Sigmoid colon (tissue), 7 donors: Measurements from ENCODE around the gene CEP112. TPM values are rescaled to one million over a fixed set of nuclear protein-coding genes. Genes with fewer than 3 reads are reported as not detected.

ENCODE experiments used
- DNase-seq: peaks from one replicate; pipeline ENCODE4 v3.0.0-alpha.2; 2019
- H3K27ac ChIP-seq, 4 donors: fragments of 200-600 bp; sonication (generic); one replicate each; pipeline ENCODE4 v1.5.1; 2016 to 2019; ENCODE audit warnings: mild to moderate bottlenecking in 1 of 4
- H3K27me3 ChIP-seq, 3 donors: fragments of 200-600 bp; sonication (generic); one replicate each; pipeline ENCODE4 v1.5.1; 2019; ENCODE audit warnings: mild to moderate bottlenecking in 1 of 3
- H3K36me3 ChIP-seq, 4 donors: fragments of 200-600 bp; sonication (generic); one replicate each; pipeline ENCODE4 v1.5.1; 2016 to 2019
- H3K4me1 ChIP-seq, 4 donors: fragments of 200-600 bp; sonication (generic); one replicate each; pipeline ENCODE4 v1.5.1; 2017 to 2019
- H3K4me3 ChIP-seq, 4 donors: fragments of 200-600 bp; sonication (generic); one replicate each; pipeline ENCODE4 v1.5.1; 2017 to 2019; ENCODE audit warnings: mild to moderate bottlenecking in 2 of 4, moderate library complexity in 1 of 4
- H3K9me3 ChIP-seq, 4 donors: fragments of 200-600 bp in 3 of 4; sonication (generic) in 3 of 4; one replicate each; pipeline versions ENCODE4 v1.5.1 to v1.6.1; 2013 to 2019
- EP300 ChIP-seq, 4 donors: sonication (generic); formaldehyde crosslinking; IDR thresholded peaks; one replicate each; pipeline ENCODE4 v1.6.1; 2017; ENCODE audit warnings: antibody characterized with exemption in 4 of 4
- POLR2A ChIP-seq, 2 donors: fragments of 450-650 bp; IDR thresholded peaks; one replicate each; pipeline ENCODE4 v1.6.1; 2016; ENCODE audit warnings: antibody characterized with exemption in 2 of 2, mild to moderate bottlenecking in 2 of 2, moderate library complexity in 2 of 2
- POLR2AphosphoS5 ChIP-seq, 4 donors: sonication (generic); formaldehyde crosslinking; IDR thresholded peaks; one replicate each; pipeline ENCODE4 v1.6.1; 2017; ENCODE audit warnings: antibody characterized with exemption in 4 of 4
- WGBS, 2 donors: extraction: QIAGEN DNeasy Blood & Tissue Kit; methylation state at CpG; one replicate each; pipeline ENCODE4 v1.1.7; 2013; 5-methylcytosine and 5-hydroxymethylcytosine counted together
- intact Hi-C: fragments of 100-400 bp; cut with DNase I; formaldehyde crosslinking; loops from one replicate; pipeline ENCODE4 v1.15.1; 2023
- polyA plus RNA-seq, 3 donors: library from polyadenylated mRNA; stranded (reverse); fragments of 200-250 nt; gene quantifications; one replicate each; pipeline ENCODE4 v1.2.3, GENCODE V29; 2013
- total RNA-seq, 4 donors: library from RNA; depleted of rRNA; stranded (reverse); fragments of >200 nt; gene quantifications; one replicate each; pipeline ENCODE4 v1.1.0, GENCODE V29; 2016
- TF ChIP-seq, protein P1 (sequence below), 4 experiments: fragments of 450-650 bp in 3 of 4; fragments of 200-600 bp in 1 of 4; IDR thresholded peaks; one replicate each; pipeline ENCODE4 v1.5.1; 2016 to 2019; ENCODE audit warnings: antibody characterized with exemption in 4 of 4, mild to moderate bottlenecking in 3 of 4, moderate library complexity in 2 of 4
- donor health status: healthy with polysubstance abuse.
- donor health status: Bipolar disorder and iron deficiency.
- donor health status: healthy.

Gene CEP112
- total and polyA plus RNA-seq, 7 donors: 0.92 to 29.1 (median 15.1) TPM

DNA sequence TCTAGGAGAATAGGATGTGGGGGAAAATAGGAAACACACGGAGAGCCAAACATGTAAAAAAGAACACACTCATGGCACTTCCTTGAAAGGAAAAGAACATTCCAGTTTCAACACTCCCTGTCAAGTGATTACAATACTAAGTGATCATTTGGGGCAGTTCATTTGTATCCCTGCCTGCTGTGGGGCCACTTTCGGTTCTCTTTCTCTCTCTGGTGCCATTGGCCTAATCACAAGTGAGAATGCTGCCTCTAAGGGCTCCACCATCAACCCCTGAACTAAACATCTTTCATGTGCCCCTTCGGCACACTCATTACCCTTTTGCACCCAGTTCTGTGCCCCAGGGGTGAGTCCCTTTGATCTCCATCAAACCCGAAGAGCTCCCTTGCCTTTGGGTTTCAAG, 197.3 kb downstream of the CEP112 start:
- 95 to 96% methylated on average over 4 of the region's 4 CpGs for WGBS, 2 donors

DNA sequence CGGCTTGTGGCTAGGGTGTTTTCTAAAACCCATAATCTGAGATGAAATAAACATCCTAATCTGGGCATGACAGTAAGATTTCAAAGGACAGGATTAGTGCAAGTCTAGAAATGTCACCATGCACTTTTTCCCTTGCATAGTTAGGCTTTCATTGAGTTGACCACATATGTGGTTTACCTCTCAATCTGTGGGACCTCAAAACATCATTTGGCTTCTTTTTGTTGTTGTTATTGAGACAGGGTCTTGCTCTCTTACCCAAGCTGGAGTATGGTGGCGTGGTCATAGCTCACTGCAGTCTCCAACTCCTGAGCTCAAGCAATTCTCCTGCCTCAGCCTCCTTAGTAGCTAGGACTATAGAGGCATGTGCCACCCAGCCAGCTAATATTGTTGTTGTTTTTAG, 197.8 kb downstream of the CEP112 start:
- intact Hi-C loops: no loop called here
- WGBS, 2 donors: 83 to 90% methylated on average over 2 of the region's 2 CpGs
- TF ChIP-seq EP300 (IDR thresholded peaks at IDR 0.05): no peak
- TF ChIP-seq POLR2AphosphoS5 (IDR thresholded peaks at IDR 0.05): no peak
- TF ChIP-seq POLR2A (IDR thresholded peaks at IDR 0.05): no peak
- TF ChIP-seq, protein P1, sequence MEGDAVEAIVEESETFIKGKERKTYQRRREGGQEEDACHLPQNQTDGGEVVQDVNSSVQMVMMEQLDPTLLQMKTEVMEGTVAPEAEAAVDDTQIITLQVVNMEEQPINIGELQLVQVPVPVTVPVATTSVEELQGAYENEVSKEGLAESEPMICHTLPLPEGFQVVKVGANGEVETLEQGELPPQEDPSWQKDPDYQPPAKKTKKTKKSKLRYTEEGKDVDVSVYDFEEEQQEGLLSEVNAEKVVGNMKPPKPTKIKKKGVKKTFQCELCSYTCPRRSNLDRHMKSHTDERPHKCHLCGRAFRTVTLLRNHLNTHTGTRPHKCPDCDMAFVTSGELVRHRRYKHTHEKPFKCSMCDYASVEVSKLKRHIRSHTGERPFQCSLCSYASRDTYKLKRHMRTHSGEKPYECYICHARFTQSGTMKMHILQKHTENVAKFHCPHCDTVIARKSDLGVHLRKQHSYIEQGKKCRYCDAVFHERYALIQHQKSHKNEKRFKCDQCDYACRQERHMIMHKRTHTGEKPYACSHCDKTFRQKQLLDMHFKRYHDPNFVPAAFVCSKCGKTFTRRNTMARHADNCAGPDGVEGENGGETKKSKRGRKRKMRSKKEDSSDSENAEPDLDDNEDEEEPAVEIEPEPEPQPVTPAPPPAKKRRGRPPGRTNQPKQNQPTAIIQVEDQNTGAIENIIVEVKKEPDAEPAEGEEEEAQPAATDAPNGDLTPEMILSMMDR (IDR thresholded peaks at IDR 0.05): no peak
- Histone ChIP-seq H3K4me3 (no peak overlapping the region), H3K27ac (no peak overlapping the region), H3K27me3 (no peaks in the 10 kb centered on the region), H3K36me3 (no peaks in the 10 kb centered on the region), H3K9me3 (no peaks in the 10 kb centered on the region), H3K4me1 (no peaks in the 10 kb centered on the region)
- DNase-seq: no peak

More for the DNA sequence above, 197.3 kb downstream of the CEP112 start:
- no peak for DNase-seq
- no peaks in the 10 kb centered on the region for H3K36me3 ChIP-seq
- TF ChIP-seq POLR2AphosphoS5 (IDR thresholded peaks at IDR 0.05) (no peak), EP300 (IDR thresholded peaks at IDR 0.05) (no peak), POLR2A (IDR thresholded peaks at IDR 0.05) (no peak)
- TF ChIP-seq, protein P1 (IDR thresholded peaks at IDR 0.05): no peak
- H3K9me3 ChIP-seq: no peaks in the 10 kb centered on the region
- H3K4me3 ChIP-seq: no peak overlapping the region
- no peak overlapping the region for H3K27ac ChIP-seq
- no peaks in the 10 kb centered on the region for H3K27me3 ChIP-seq
- intact Hi-C loops: no loop called here
- H3K4me1 ChIP-seq: no peaks in the 10 kb centered on the region

DNA sequence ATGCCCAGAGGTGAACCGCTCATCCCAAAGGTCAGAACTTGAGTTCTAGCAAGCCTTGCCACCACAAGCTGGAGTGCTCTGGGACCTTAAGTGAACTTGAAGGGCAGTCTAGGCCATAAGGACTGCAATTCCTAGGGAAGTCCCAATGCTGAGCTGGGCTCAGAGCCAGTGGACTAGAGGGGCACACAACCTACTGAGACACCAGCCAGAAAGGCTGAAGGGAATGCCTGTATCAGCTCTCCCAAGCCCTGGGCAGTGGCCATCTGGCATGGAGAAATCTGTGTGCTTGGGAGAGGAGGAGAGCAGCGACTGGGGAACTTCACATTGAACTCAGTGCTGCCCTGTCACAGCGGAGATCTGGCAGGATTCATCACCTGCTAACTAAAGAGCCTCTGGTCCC, 201.3 kb downstream of the CEP112 start:
- Histone ChIP-seq H3K27me3 (no peaks in the 10 kb centered on the region), H3K4me3 (no peak overlapping the region), H3K27ac (no peak overlapping the region), H3K9me3 (peaks cover 0 to 3% (median 0%) of the 10 kb centered on the region in 4 donors), H3K36me3 (no peaks in the 10 kb centered on the region), H3K4me1 (no peaks in the 10 kb centered on the region)
- no peak for TF ChIP-seq POLR2AphosphoS5 (IDR thresholded peaks at IDR 0.05)
- no peak for TF ChIP-seq POLR2A (IDR thresholded peaks at IDR 0.05)
- TF ChIP-seq EP300 (IDR thresholded peaks at IDR 0.05): no peak
- TF ChIP-seq, protein P1 (IDR thresholded peaks at IDR 0.05): no peak
- DNase-seq: no peak
- intact Hi-C loops: no loop called here
- WGBS, 2 donors: 92 to 97% methylated on average over 3 of the region's 3 CpGs

DNA sequence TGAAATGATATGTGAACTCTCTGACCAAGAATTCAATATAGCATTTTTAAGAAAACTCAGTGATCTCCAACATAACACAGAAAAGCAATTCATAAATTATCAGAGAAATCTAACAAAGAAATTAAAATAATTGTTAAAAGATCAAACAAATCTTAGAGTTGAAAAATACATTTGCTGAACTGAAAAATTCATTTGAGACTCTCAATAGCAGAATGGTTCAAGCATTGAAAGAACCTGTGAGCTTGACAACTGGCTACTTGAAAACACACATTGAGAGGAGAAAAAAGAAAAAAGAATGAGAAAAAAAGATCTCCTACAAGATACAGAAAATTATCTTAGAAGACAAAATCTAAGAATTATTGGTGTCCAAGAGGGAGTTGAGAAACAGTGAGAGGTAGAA, 203.5 kb downstream of the CEP112 start:
- Histone ChIP-seq H3K9me3 (peaks cover 0 to 3% (median 0%) of the 10 kb centered on the region in 4 donors), H3K4me3 (no peak overlapping the region), H3K4me1 (no peaks in the 10 kb centered on the region), H3K27ac (no peak overlapping the region), H3K27me3 (no peaks in the 10 kb centered on the region), H3K36me3 (no peaks in the 10 kb centered on the region)
- intact Hi-C loops: loop anchor here (10.0 kb wide), 1 partner anchor 694 kb away; no protein-coding TSS in a partner anchor
- DNase-seq: no peak
- TF ChIP-seq EP300 (IDR thresholded peaks at IDR 0.05) (no peak), POLR2A (IDR thresholded peaks at IDR 0.05) (no peak), POLR2AphosphoS5 (IDR thresholded peaks at IDR 0.05) (no peak)
- TF ChIP-seq, protein P1 (IDR thresholded peaks at IDR 0.05): no peak

DNA sequence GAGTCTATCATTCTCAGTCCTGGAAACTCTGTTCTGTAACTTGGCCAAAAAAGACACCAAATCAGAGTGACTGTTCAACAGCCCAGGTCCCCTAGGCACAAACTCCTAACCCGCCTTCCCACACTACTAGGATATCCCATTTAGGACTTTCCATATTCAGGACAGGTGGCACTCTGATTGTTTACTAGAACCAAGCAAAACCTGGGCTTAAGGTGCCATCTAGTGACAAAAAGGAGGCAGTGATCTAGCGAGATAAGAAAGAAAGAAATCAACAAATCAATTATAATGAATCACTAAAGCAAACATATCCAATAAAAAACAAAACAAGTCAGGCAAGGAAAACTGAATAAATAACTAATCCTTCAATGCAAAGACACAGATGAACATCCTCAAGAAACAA, 203.9 kb downstream of the CEP112 start:
- no peaks in the 10 kb centered on the region for H3K4me1 ChIP-seq
- H3K27me3 ChIP-seq: no peaks in the 10 kb centered on the region
- H3K36me3 ChIP-seq: no peaks in the 10 kb centered on the region
- no peak for DNase-seq
- TF ChIP-seq, protein P1 (IDR thresholded peaks at IDR 0.05): peak in 1 of 4 experiments; percentile 44
- TF ChIP-seq EP300 (IDR thresholded peaks at IDR 0.05): no peak
- 25 to 63% methylated on average over 2 of the region's 2 CpGs for WGBS, 2 donors
- H3K9me3 ChIP-seq: peaks cover 0 to 3% (median 0%) of the 10 kb centered on the region in 4 donors
- H3K27ac ChIP-seq: no peak overlapping the region
- intact Hi-C loops: loop anchor here (10.0 kb wide), 1 partner anchor 693 kb away; no protein-coding TSS in a partner anchor
- no peak overlapping the region for H3K4me3 ChIP-seq
